H1 (cell line): ENCODE data around the gene XPNPEP3. TPM values are rescaled to one million over a fixed set of nuclear protein-coding genes. Genes with fewer than 3 reads are reported as not detected.
A peak's percentile ranks its signal among the peaks of the same experiment; 100 is the strongest.

Experiments used
- CTCF ChIA-PET: fragments of 300-600 bp; sonication (Branson Sonifier 250); formaldehyde crosslinking; loops from one replicate; lab custom pipeline; 2021; ENCODE audit not compliant: partially characterized antibody; lab: Charles Lee
- POLR2A ChIA-PET: fragments of 300-600 bp; sonication (Branson Sonifier 250); formaldehyde crosslinking; loops from one replicate; lab custom pipeline; 2021; ENCODE audit warnings: inconsistent platforms; ENCODE audit not compliant: partially characterized antibody; lab: Charles Lee
- DNase-seq, 2 experiments: peaks; one replicate each; pipeline versions ENCODE4 v3.0.0 to v3.0.0-alpha.2; 2010 to 2022; ENCODE audit warnings: low spot score in 2 of 2, low read depth in 1 of 2, mixed read lengths in 1 of 2
- FAIRE-seq: peaks from 2 replicates; lab custom pipeline; 2011; peaks lifted over from hg19 to GRCh38; lab: Jason Lieb, UNC
- H2AFZ ChIP-seq: 2 replicates; pipeline ENCODE4 v1.8.1; 2012; ENCODE audit warnings: low read length, inconsistent platforms
- H2AK5ac ChIP-seq: 2 replicates; pipeline ENCODE4 v1.6.1; 2013; ENCODE audit warnings: low read depth, low read length
- H2BK120ac ChIP-seq: replicated peaks from 2 replicates; pipeline ENCODE3; 2013; ENCODE audit warnings: low read depth, low read length, inconsistent platforms
- H2BK12ac ChIP-seq: 2 replicates; pipeline ENCODE4 v1.6.1; 2013; ENCODE audit warnings: low read depth, low read length
- H2BK15ac ChIP-seq: 2 replicates; pipeline ENCODE4 v1.6.1; 2013; ENCODE audit warnings: low read length
- H2BK20ac ChIP-seq: 2 replicates; pipeline ENCODE4 v1.6.1; 2013; ENCODE audit warnings: low read length
- H2BK5ac ChIP-seq: 2 replicates; pipeline ENCODE4 v1.6.1; 2013; ENCODE audit warnings: low read depth, low read length
- H3K14ac ChIP-seq: 2 replicates; pipeline ENCODE4 v1.6.1; 2013; ENCODE audit warnings: inconsistent platforms; ENCODE audit not compliant: insufficient read length
- H3K18ac ChIP-seq: 2 replicates; pipeline ENCODE4 v1.6.1; 2013; ENCODE audit warnings: low read length; ENCODE audit errors: extremely low read depth
- H3K23ac ChIP-seq: 2 replicates; pipeline ENCODE4 v1.6.1; 2013; ENCODE audit warnings: inconsistent platforms; ENCODE audit not compliant: insufficient read length
- H3K23me2 ChIP-seq: 2 replicates; pipeline ENCODE4 v1.6.1; 2013; ENCODE audit warnings: low read depth, low read length
- H3K27ac ChIP-seq: 2 replicates; pipeline ENCODE4 v1.6.1; 2011; ENCODE audit warnings: low read depth, low read length, inconsistent platforms
- H3K27me3 ChIP-seq, 4 experiments: replicated peaks in 1 of 4; 1 replicate in 1 of 4; 2 replicates in 3 of 4; pipeline versions ENCODE4 v1.6.1 to v1.8.1; 2011 to 2013; ENCODE audit warnings: low read length in 3 of 4, mild to moderate bottlenecking in 3 of 4, inconsistent platforms in 2 of 4, mixed read lengths in 2 of 4, moderate library complexity in 1 of 4; ENCODE audit not compliant: control insufficient read depth in 3 of 4, insufficient read depth in 3 of 4; ENCODE audit errors: extremely low read depth in 1 of 4
- H3K36me3 ChIP-seq, 4 experiments: 2 replicates each; pipeline versions ENCODE4 v1.6.1 to v1.8.1; 2011 to 2013; ENCODE audit warnings: mild to moderate bottlenecking in 4 of 4, low read length in 3 of 4, moderate library complexity in 2 of 4, control low read depth in 1 of 4, inconsistent platforms in 1 of 4; ENCODE audit not compliant: insufficient read depth in 4 of 4, control insufficient read depth in 2 of 4
- H3K4ac ChIP-seq: replicated peaks from 2 replicates; pipeline ENCODE3; 2013; ENCODE audit warnings: low read length, low read depth, mixed read lengths, inconsistent platforms; ENCODE audit not compliant: insufficient read length
- H3K4me1 ChIP-seq, 4 experiments: replicated peaks in 1 of 4; 1 replicate in 1 of 4; 2 replicates in 3 of 4; pipeline versions ENCODE4 v1.6.1 to v1.8.1; 2011 to 2013; ENCODE audit warnings: low read length in 3 of 4, inconsistent platforms in 2 of 4, mixed read lengths in 1 of 4; ENCODE audit not compliant: insufficient read depth in 4 of 4, control insufficient read depth in 3 of 4
- H3K4me2 ChIP-seq, 2 experiments: 2 replicates each; pipeline versions ENCODE4 v1.6.1 to v1.8.1; 2011 to 2013; ENCODE audit warnings: low read depth in 2 of 2, low read length in 2 of 2, control low read depth in 1 of 2, inconsistent platforms in 1 of 2, mild to moderate bottlenecking in 1 of 2; ENCODE audit not compliant: insufficient read depth in 1 of 2
- H3K4me3 ChIP-seq, 4 experiments: fragments of 200-600, 300-600 bp in 1 of 4; sonication (generic), shearing (Covaris generic), sonication (Bioruptor Twin) in 1 of 4; 2 replicates each; pipeline versions ENCODE4 v1.5.1 to v1.8.1; 2011 to 2016; ENCODE audit warnings: low read length in 4 of 4, low read depth in 3 of 4, control low read depth in 2 of 4, inconsistent platforms in 2 of 4, mild to moderate bottlenecking in 2 of 4, mixed read lengths in 1 of 4, moderate library complexity in 1 of 4; ENCODE audit not compliant: insufficient read depth in 2 of 4; ENCODE audit errors: extremely low read depth in 1 of 4
- H3K56ac ChIP-seq: replicated peaks from 2 replicates; pipeline ENCODE3; 2013; ENCODE audit warnings: low read depth, mild to moderate bottlenecking, mixed read lengths, low read length, inconsistent platforms; ENCODE audit not compliant: insufficient read length
- H3K79me1 ChIP-seq: 2 replicates; pipeline ENCODE4 v1.6.1; 2013; ENCODE audit warnings: low read depth, low read length, control low read depth
- H3K79me2 ChIP-seq, 2 experiments: 2 replicates each; pipeline versions ENCODE4 v1.6.1 to v1.8.1; 2012 to 2013; ENCODE audit warnings: low read length in 2 of 2, mild to moderate bottlenecking in 2 of 2, inconsistent platforms in 1 of 2; ENCODE audit not compliant: insufficient read depth in 2 of 2, control insufficient read depth in 1 of 2
- H3K9ac ChIP-seq, 4 experiments: replicated peaks in 1 of 4; 1 replicate in 1 of 4; 2 replicates in 3 of 4; pipeline versions ENCODE4 v1.6.1 to v1.8.1; 2011 to 2013; ENCODE audit warnings: low read depth in 3 of 4, low read length in 3 of 4, control low read depth in 2 of 4, mild to moderate bottlenecking in 2 of 4, moderate library complexity in 2 of 4, inconsistent platforms in 1 of 4; ENCODE audit errors: extremely low read depth in 1 of 4
- H3K9me3 ChIP-seq, 2 experiments: 2 replicates each; pipeline versions ENCODE4 v1.6.1 to v1.8.1; 2012 to 2013; ENCODE audit warnings: mild to moderate bottlenecking in 2 of 2, moderate library complexity in 2 of 2, control low read depth in 1 of 2, inconsistent platforms in 1 of 2, low read depth in 1 of 2, low read length in 1 of 2, mixed read lengths in 1 of 2; ENCODE audit not compliant: insufficient read depth in 2 of 2
- H4K20me1 ChIP-seq, 2 experiments: replicated peaks in 1 of 2; 2 replicates each; pipeline versions ENCODE3 to v1.8.1; 2011 to 2013; ENCODE audit warnings: inconsistent platforms in 2 of 2, low read length in 2 of 2, mild to moderate bottlenecking in 1 of 2; ENCODE audit not compliant: insufficient read depth in 2 of 2, control insufficient read depth in 1 of 2
- H4K5ac ChIP-seq: 2 replicates; pipeline ENCODE4 v1.6.1; 2013; ENCODE audit warnings: low read length, low read depth, mixed read lengths, inconsistent platforms; ENCODE audit not compliant: insufficient read length
- H4K8ac ChIP-seq: 2 replicates; pipeline ENCODE4 v1.8.0; 2013; ENCODE audit warnings: mild to moderate bottlenecking, moderate library complexity, low read length, inconsistent platforms; ENCODE audit not compliant: insufficient read depth; ENCODE audit errors: extremely low read depth
- H4K91ac ChIP-seq: replicated peaks from 2 replicates; pipeline ENCODE3; 2013; ENCODE audit warnings: low read length, mixed read lengths, inconsistent platforms; ENCODE audit not compliant: insufficient read length
- BACH1 ChIP-seq: IDR thresholded peaks from 2 replicates; pipeline ENCODE4 v1.6.1; 2012; ENCODE audit warnings: low read length, improper control_type of control experiment
- CREB1 ChIP-seq: IDR thresholded peaks from 2 replicates; pipeline ENCODE4 v1.6.1; 2012; ENCODE audit warnings: inconsistent platforms
- EP300 ChIP-seq, 2 experiments: IDR thresholded peaks; 1 replicate in 1 of 2; 2 replicates in 1 of 2; pipeline ENCODE4 v1.6.1; 2011 to 2012; ENCODE audit warnings: low read depth in 2 of 2, low read length in 2 of 2, mild to moderate bottlenecking in 2 of 2, borderline replicate concordance in 1 of 2, inconsistent platforms in 1 of 2, moderate library complexity in 1 of 2
- JUND ChIP-seq: IDR thresholded peaks from 2 replicates; pipeline ENCODE4 v1.6.1; 2011; ENCODE audit warnings: mild to moderate bottlenecking, improper control_type of control experiment, low read length
- POLR2A ChIP-seq, 2 experiments: IDR thresholded peaks; 1 replicate in 1 of 2; 2 replicates in 1 of 2; pipeline ENCODE4 v1.6.1; 2011; ENCODE audit warnings: low read depth in 2 of 2, low read length in 2 of 2, mild to moderate bottlenecking in 2 of 2; ENCODE audit errors: control extremely low read depth in 1 of 2
- POLR2AphosphoS5 ChIP-seq: IDR thresholded peaks from 2 replicates; pipeline ENCODE4 v1.6.1; 2011; ENCODE audit warnings: low read depth, low read length
- RFX5 ChIP-seq: IDR thresholded peaks from 2 replicates; pipeline ENCODE4 v1.6.1; 2011; ENCODE audit warnings: low read depth, low read length, improper control_type of control experiment, borderline replicate concordance
- SIN3A ChIP-seq, 2 experiments: IDR thresholded peaks in 1 of 2; conservative IDR thresholded peaks in 1 of 2; 2 replicates each; pipeline ENCODE4 v1.6.1; 2011 to 2012; ENCODE audit warnings: low read length in 2 of 2, improper control_type of control experiment in 1 of 2, low read depth in 1 of 2, mild to moderate bottlenecking in 1 of 2
- SP2 ChIP-seq: IDR thresholded peaks from 2 replicates; pipeline ENCODE4 v1.6.1; 2012; ENCODE audit warnings: mild to moderate bottlenecking, low read length, inconsistent platforms
- TBP ChIP-seq: IDR thresholded peaks from 2 replicates; pipeline ENCODE4 v1.6.1; 2011; ENCODE audit warnings: low read depth, low read length, improper control_type of control experiment
- YY1 ChIP-seq: IDR thresholded peaks from 2 replicates; pipeline ENCODE4 v1.6.1; 2011; ENCODE audit warnings: low read depth, mild to moderate bottlenecking, low read length
- WGBS, 2 experiments: shearing (Covaris generic) in 1 of 2; methylation state at CpG; one replicate each; pipeline versions ENCODE4 v1.1.6 to v1.1.7; 2013 to 2015; ENCODE audit warnings: low lambda C conversion rate in 2 of 2, mixed read lengths in 2 of 2, inconsistent platforms in 1 of 2, low coverage in 1 of 2, missing lambda C conversion rate in 1 of 2; ENCODE audit not compliant: insufficient replicate concordance in 2 of 2, insufficient coverage in 1 of 2, insufficient read length in 1 of 2; ENCODE audit errors: extremely low coverage in 1 of 2, missing lambda C conversion rate in 1 of 2; 5-methylcytosine and 5-hydroxymethylcytosine counted together
- polyA plus RNA-seq, 7 experiments: library from polyadenylated mRNA; depleted of rRNA in 3 of 7; stranded (reverse) in 5 of 7; unstranded in 2 of 7; fragments of >200 nt in 5 of 7; fragments of 200-250 nt in 2 of 7; gene quantifications; 1 replicate in 5 of 7; 2 replicates in 1 of 7; 4 replicates in 1 of 7; pipeline versions ENCODE4 v1.2.1 to v1.2.3, GENCODE V29; 2011 to 2013; ENCODE audit warnings: missing spikeins in 2 of 7, mixed read lengths in 2 of 7
- total RNA-seq: library from RNA; stranded (reverse); fragmentation: NEBNext Ultra II Directional; extraction: Animal tissue kit (Norgen Biotek cat#: 25700); gene quantifications from 2 replicates; pipeline ENCODE4 v1.2.1, GENCODE V29; 2021

The XPNPEP3 gene
- total and polyA plus RNA-seq, 2 of the 8 experiments (the other 6 are each of a cell fraction or from before 2014, with no cell fraction given), result 25.8 to 29.2 TPM

DNA sequence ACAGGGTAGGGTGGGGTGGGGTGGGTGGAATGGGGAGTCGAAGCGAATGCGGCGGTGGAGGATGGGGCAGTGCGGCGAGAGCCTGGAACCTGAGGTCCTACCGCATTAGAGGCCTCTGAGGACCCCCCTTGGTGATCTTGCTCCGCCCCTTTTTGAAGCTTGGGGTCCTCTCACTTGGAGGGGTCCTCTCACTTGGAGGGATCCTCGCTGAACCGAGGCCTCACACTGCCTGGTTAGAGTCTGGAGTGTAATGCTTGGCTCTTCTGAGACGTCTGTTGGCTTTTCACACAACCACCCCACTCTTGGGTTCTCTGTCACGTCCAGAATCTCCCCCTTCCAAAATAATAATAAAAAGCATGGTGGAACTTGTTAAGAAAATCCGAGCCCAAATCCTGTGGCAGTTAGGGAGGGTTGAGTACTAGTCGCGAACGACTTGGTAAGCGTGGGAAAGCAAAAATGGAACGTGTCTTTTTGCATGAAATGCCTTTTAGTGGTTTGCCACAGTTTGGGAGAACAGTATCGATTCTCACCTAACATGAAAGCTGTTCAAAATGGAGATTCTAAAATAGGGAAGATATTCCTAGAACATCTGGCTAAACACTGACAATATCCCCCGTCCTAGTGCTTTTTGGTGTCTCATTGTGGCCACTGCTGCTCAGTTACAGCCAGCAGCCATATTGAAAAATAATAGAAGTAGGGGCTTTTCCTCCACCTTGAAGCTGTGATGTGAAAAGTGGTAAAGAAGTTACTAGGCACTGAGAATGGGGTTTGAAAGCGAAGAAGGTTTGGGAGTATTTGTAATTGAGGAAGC lies 95.1 kb downstream of the XPNPEP3 start:
- H3K14ac ChIP-seq, result peak overlapping the region; percentile 84
- peaks cover 3 to 29% (median 13%) of the 10 kb centered on the region in 4 experiments; a peak in 7 of 8 replicates for H3K36me3 ChIP-seq
- no peak overlapping the region for H2BK15ac ChIP-seq
- H3K9me3 ChIP-seq, result no peaks in the 10 kb centered on the region
- H3K4me1 ChIP-seq, result peaks cover 0 to 2% (median under 1%) of the 10 kb centered on the region in 4 experiments; a peak in 3 of 7 replicates
- peak overlapping the region; percentile 48 to 95 (median 66) for H3K9ac ChIP-seq
- ChIA-PET POLR2A (interaction anchor here (0.6 to 2.4 kb wide), 21 partner anchors 9 to 360 kb away, joined by 3 to 44 read pairs (median 5); partner anchors contain the start of genes EP300, ST13 and XPNPEP3), CTCF (interaction anchor here (1.0 to 2.4 kb wide), 2 partner anchors 29 to 67 kb away, joined by 3 to 10 read pairs; no protein-coding TSS in a partner anchor)
- H3K23ac ChIP-seq, result peak overlapping the region; percentile 17
- no peak overlapping the region for H2AFZ ChIP-seq
- H4K20me1 ChIP-seq, result peaks cover 0 to 4% of the 10 kb centered on the region in 2 experiments
- H3K18ac ChIP-seq, result peak overlapping the region; percentile 17; the same call in 1 of the 2 replicates
- H4K91ac ChIP-seq, result peak overlapping the region; percentile 17
- H2BK20ac ChIP-seq, result no peak overlapping the region
- 15 to 100% methylated on average over 1 to 15 of the region's 21 CpGs for WGBS, 2 experiments
- peaks cover 17 to 45% of the 10 kb centered on the region in 2 experiments for H3K79me2 ChIP-seq
- no peak overlapping the region for H2AK5ac ChIP-seq
- no peak overlapping the region for H2BK12ac ChIP-seq
- peak overlapping the region; percentile 74 for H3K56ac ChIP-seq
- DNase-seq (no peak), FAIRE-seq (no peak)
- peak overlapping the region; percentile 40; the same call in 1 of the 2 replicates for H2BK5ac ChIP-seq
- peak overlapping the region; percentile 92 for H4K8ac ChIP-seq
- peak overlapping the region; percentile 92 for H4K5ac ChIP-seq
- no peaks in the 10 kb centered on the region for H3K27me3 ChIP-seq
- peak overlapping the region; percentile 4 for H2BK120ac ChIP-seq
- TF ChIP-seq JUND (no peak), YY1 (peak; percentile 84), CREB1 (no peak), TBP (peak; percentile 1; the same call in 1 of the 2 replicates), POLR2A (IDR thresholded peaks at IDR 0.05; ENCODE audit: control extremely low read depth in 1 of 2, low read depth in 2 of 2, low read length in 2 of 2) (peak; percentile 67 to 79; a peak in 2 of 3 replicates), SIN3A (conservative IDR thresholded peaks at IDR 0.05 in 1 of 2, IDR thresholded peaks at IDR 0.05 in 1 of 2; ENCODE audit: low read depth in 1 of 2, low read length in 2 of 2) (0 out of 4 replicates have a peak, but pooled peaks have one; percentile 22 to 62), BACH1 (no peak), EP300 (IDR thresholded peaks at IDR 0.05; ENCODE audit: borderline replicate concordance in 1 of 2, low read depth in 2 of 2, low read length in 2 of 2) (peak in 1 of 2 experiments; percentile 47; a peak in 1 of 3 replicates), POLR2AphosphoS5 (peak; percentile 45; the same call in 1 of the 2 replicates), SP2 (no peak), RFX5 (no peak)
- H3K27ac ChIP-seq, result peak overlapping the region; percentile 53; the same call in 1 of the 2 replicates
- H3K4ac ChIP-seq, result peak overlapping the region; percentile 87
- H3K79me1 ChIP-seq, result peaks cover 3% of the 10 kb centered on the region; the same call in 1 of the 2 replicates
- H3K4me2 ChIP-seq, result peak overlapping the region; percentile 73 to 97
- H3K4me3 ChIP-seq, result peak overlapping the region; percentile 50 to 88 (median 78)
- peaks cover 9% of the 10 kb centered on the region for H3K23me2 ChIP-seq
